B cell (primary cell): ENCODE results near the gene OS9. TPM values are rescaled to one million over a fixed set of nuclear protein-coding genes. Genes with fewer than 3 reads are reported as not detected.
A peak's percentile ranks its signal among the peaks of the same experiment; 100 is the strongest.

Experiments used
- ATAC-seq: fragments of 200-7000 bp; cut with Tn5 transposase; one replicate; pipeline ENCODE4 v1.10.0; 2021; ENCODE audit warnings: low read depth, mild to moderate bottlenecking, moderate number of reproducible peaks, moderate library complexity
- CTCF ChIA-PET: fragments of 350-600 bp; sonication (Branson Sonifier 250); formaldehyde crosslinking; loops from one replicate; lab custom pipeline; 2021; ENCODE audit warnings: antibody characterized with exemption, inconsistent platforms; lab: Charles Lee
- POLR2A ChIA-PET: fragments of 350-600 bp; sonication (Branson Sonifier 250); formaldehyde crosslinking; loops from one replicate; lab custom pipeline; 2021; ENCODE audit warnings: antibody characterized with exemption; lab: Charles Lee
- DNase-seq: peaks from one replicate; pipeline ENCODE4 v3.0.0; 2013
- H2AFZ ChIP-seq: 2 replicates; pipeline ENCODE4 v1.6.1; 2012; ENCODE audit warnings: mild to moderate bottlenecking, low read depth, low read length; ENCODE audit not compliant: insufficient read depth, poor library complexity, severe bottlenecking
- H3K27ac ChIP-seq, 2 donors: 1 replicate in 1 of 2; 2 replicates in 1 of 2; pipeline ENCODE4 v1.5.1; 2012 to 2013; ENCODE audit warnings: low read length in 2 of 2, mild to moderate bottlenecking in 2 of 2, moderate library complexity in 1 of 2
- H3K27me3 ChIP-seq, 4 experiments: fragments of 200-600 bp in 1 of 4; sonication (generic) in 1 of 4; replicated peaks in 1 of 4; 1 replicate in 2 of 4; 2 replicates in 2 of 4; pipeline versions ENCODE4 v1.6.1 to v1.7.0; 2013 to 2016; ENCODE audit warnings: low read length in 3 of 4, mild to moderate bottlenecking in 2 of 4, mixed read lengths in 1 of 4, moderate library complexity in 1 of 4; ENCODE audit not compliant: insufficient read depth in 4 of 4, control insufficient read depth in 3 of 4; ENCODE audit errors: control extremely low read depth in 1 of 4
- H3K36me3 ChIP-seq, 2 experiments: replicated peaks in 1 of 2; 1 replicate in 1 of 2; 2 replicates in 1 of 2; pipeline versions ENCODE4 v1.6.1 to v1.7.1; 2013; ENCODE audit warnings: low read length in 1 of 2; ENCODE audit not compliant: insufficient read depth in 2 of 2, control insufficient read depth in 1 of 2; ENCODE audit errors: control extremely low read depth in 1 of 2, extremely low read depth in 1 of 2
- H3K4me1 ChIP-seq, 2 donors: fragments of 200-600 bp in 1 of 2; sonication (generic) in 1 of 2; 1 replicate in 1 of 2; 2 replicates in 1 of 2; pipeline versions ENCODE4 v1.5.1 to v1.6.1; 2013 to 2017; ENCODE audit warnings: low read length in 2 of 2; ENCODE audit not compliant: control insufficient read depth in 2 of 2, insufficient read depth in 2 of 2
- H3K4me2 ChIP-seq: replicated peaks from 2 replicates; pipeline ENCODE3; 2012; ENCODE audit warnings: mild to moderate bottlenecking, low read depth, low read length; ENCODE audit not compliant: poor library complexity, severe bottlenecking
- H3K4me3 ChIP-seq, 5 experiments: fragments of 200-600 bp in 1 of 5; sonication (generic) in 1 of 5; 1 replicate in 3 of 5; 2 replicates in 2 of 5; pipeline versions ENCODE4 v1.5.1 to v1.7.0; 2011 to 2016; ENCODE audit warnings: low read length in 4 of 5, mild to moderate bottlenecking in 4 of 5, low read depth in 2 of 5, control low read depth in 1 of 5, moderate library complexity in 1 of 5; ENCODE audit not compliant: insufficient read depth in 1 of 5; ENCODE audit errors: control extremely low read depth in 1 of 5, extremely low read depth in 1 of 5
- H3K79me2 ChIP-seq: fragments of 200-600 bp; sonication (generic); one replicate; pipeline ENCODE4 v1.6.0; 2016; ENCODE audit warnings: low read length; ENCODE audit not compliant: control insufficient read depth, insufficient read depth
- H3K9ac ChIP-seq: fragments of 200-600 bp; sonication (generic); 2 replicates; pipeline ENCODE4 v1.6.1; 2017; ENCODE audit warnings: mild to moderate bottlenecking, low read length, moderate library complexity
- H3K9me3 ChIP-seq, 3 donors: one replicate each; pipeline versions ENCODE4 v1.6.1 to v1.7.1; 2013; ENCODE audit warnings: low read length in 2 of 3; ENCODE audit not compliant: control insufficient read depth in 2 of 3, insufficient read depth in 1 of 3; ENCODE audit errors: control extremely low read depth in 1 of 3
- H4K20me1 ChIP-seq: 2 replicates; pipeline ENCODE4 v1.6.0; 2012; ENCODE audit warnings: mild to moderate bottlenecking, low read length; ENCODE audit not compliant: insufficient read depth, control insufficient read depth, poor library complexity, severe bottlenecking
- H3K27ac Mint-ChIP-seq: one replicate; pipeline ENCODE4 v1.8.0; 2021; ENCODE audit warnings: mixed read lengths
- H3K27me3 Mint-ChIP-seq: one replicate; pipeline ENCODE4 v1.8.0; 2021; ENCODE audit warnings: mixed read lengths
- H3K4me1 Mint-ChIP-seq: one replicate; pipeline ENCODE4 v1.8.0; 2021; ENCODE audit warnings: mixed read lengths
- H3K4me3 Mint-ChIP-seq: one replicate; pipeline ENCODE4 v1.8.0; 2021; ENCODE audit warnings: mixed read lengths
- H3K9me3 Mint-ChIP-seq: one replicate; pipeline ENCODE4 v1.8.0; 2022; ENCODE audit warnings: mixed read lengths; ENCODE audit not compliant: insufficient read depth
- CTCF ChIP-seq: fragments of 200-600 bp; IDR thresholded peaks from one replicate; pipeline ENCODE4 v1.8.0; 2022; ENCODE audit warnings: antibody characterized with exemption, mild to moderate bottlenecking
- EZH2 ChIP-seq: IDR thresholded peaks from 2 replicates; pipeline ENCODE4 v1.6.1; 2012; ENCODE audit warnings: borderline replicate concordance, low read depth, mild to moderate bottlenecking, moderate library complexity, low read length; ENCODE audit not compliant: insufficient read depth, poor library complexity, severe bottlenecking
- WGBS: methylation state at CpG from one replicate; pipeline ENCODE4 v1.1.5; 2013; ENCODE audit warnings: missing lambda C conversion rate; ENCODE audit not compliant: insufficient coverage; 5-methylcytosine and 5-hydroxymethylcytosine counted together
- intact Hi-C: fragments of 100-400 bp; cut with micrococcal nuclease; formaldehyde crosslinking; loops from one replicate; pipeline ENCODE4 v1.10.0; 2022
- polyA plus RNA-seq: library from polyadenylated mRNA; depleted of rRNA; stranded (reverse); fragments of >200 nt; gene quantifications from 2 replicates; pipeline ENCODE4 v1.2.3, GENCODE V29; 2012
- total RNA-seq, 2 donors: library from RNA; stranded (reverse); fragments of 120-200 nt in 1 of 2; gene quantifications; 1 replicate in 1 of 2; 2 replicates in 1 of 2; pipeline versions ENCODE4 v1.2.3 to v1.2.4, GENCODE V29; 2013 to 2022

Gene OS9
- total and polyA plus RNA-seq, 2 donors (not counting 1 experiment from before 2014, with no cell fraction given), result 182 to 234 TPM

DNA sequence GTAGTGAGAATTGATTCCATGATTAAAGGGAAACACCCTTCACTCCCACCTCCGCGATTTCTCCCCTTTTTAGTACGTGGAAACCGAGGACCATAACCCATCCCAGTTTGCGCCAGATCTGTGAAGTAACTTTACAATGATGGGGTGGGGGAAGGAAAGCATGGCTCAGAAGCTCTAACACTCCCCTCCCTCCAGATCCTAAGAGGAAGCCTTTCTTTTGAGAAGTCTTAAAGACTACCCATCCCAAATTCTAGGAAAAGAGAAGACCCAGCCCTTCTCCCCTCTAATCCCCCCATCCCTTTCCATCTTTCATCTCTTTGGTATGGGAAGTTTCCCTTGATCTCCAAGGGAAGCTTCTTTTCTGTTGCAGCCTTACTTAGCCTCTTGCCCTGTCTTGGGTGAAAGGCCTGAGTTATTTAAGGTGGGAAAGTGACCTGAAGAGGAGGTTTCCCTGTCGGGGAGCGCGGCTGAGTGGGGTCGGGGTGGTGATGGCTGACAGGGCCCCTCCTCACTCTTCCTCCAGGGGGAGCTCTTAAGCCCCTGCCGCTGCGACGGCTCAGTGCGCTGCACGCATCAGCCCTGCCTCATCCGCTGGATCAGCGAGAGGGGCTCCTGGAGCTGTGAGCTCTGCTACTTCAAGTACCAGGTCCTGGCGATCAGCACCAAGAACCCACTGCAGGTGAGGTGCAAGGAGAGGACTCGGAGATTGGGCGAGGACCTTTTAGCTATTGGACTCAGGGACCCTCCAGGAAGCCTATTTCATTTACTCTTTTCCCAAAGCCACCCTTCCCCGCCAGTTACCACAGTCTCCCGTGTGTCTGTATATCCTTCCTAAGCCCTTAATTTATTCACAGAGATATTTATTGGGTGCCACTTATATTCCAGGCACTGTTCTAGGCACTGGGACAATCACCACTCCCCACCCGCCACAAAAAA lies 62.7 kb downstream of the OS9 start:
- no peaks in the 10 kb centered on the region for H3K27me3 ChIP-seq
- peak overlapping the region; percentile 67 to 87 (median 85) for H3K4me3 ChIP-seq
- peaks cover 57% of the 10 kb centered on the region for H4K20me1 ChIP-seq
- H3K4me3 Mint-ChIP-seq, result peak overlapping the region; percentile 94
- H3K27me3 Mint-ChIP-seq, result no peaks in the 10 kb centered on the region
- peaks cover 36 to 55% of the 10 kb centered on the region in 2 donors for H3K4me1 ChIP-seq
- peak overlapping the region; percentile 78 to 90 for H3K27ac ChIP-seq
- CTCF ChIA-PET, result interaction anchor here (0.8 to 2.6 kb wide), 23 partner anchors 8 to 232 kb away, joined by 3 to 37 read pairs (median 5); partner anchors contain the start of genes AVIL, CYP27B1, EEF1AKMT3 and METTL1
- peak overlapping the region; percentile 80 for H3K9ac ChIP-seq
- H2AFZ ChIP-seq, result peak overlapping the region; percentile 55
- WGBS, result 27% methylated on average over 10 of the region's 22 CpGs
- peaks cover 59% of the 10 kb centered on the region for H3K4me1 Mint-ChIP-seq
- peak overlapping the region; percentile 95 for H3K27ac Mint-ChIP-seq
- H3K36me3 ChIP-seq, result peaks cover 1 to 36% of the 10 kb centered on the region in 2 experiments
- peak overlapping the region; percentile 90 for H3K4me2 ChIP-seq
- peaks cover 48% of the 10 kb centered on the region for H3K79me2 ChIP-seq
- POLR2A ChIA-PET, result interaction anchor here (0.5 to 1.4 kb wide), 8 partner anchors 9 to 684 kb away, joined by 3 to 7 read pairs (median 4); partner anchors contain the start of genes ATP23, EEF1AKMT3, METTL1 and OS9
- DNase-seq (peak; percentile 78), ATAC-seq (no peak)
- no peaks in the 10 kb centered on the region for H3K9me3 Mint-ChIP-seq
- H3K9me3 ChIP-seq, result no peaks in the 10 kb centered on the region
- intact Hi-C loops, result loop anchor here (1.0 to 10.0 kb wide), 8 partner anchors 9 to 672 kb away; partner anchors contain the start of genes CTDSP2, GLI1, INHBE and MARS1
- no peak for TF ChIP-seq EZH2
- TF ChIP-seq CTCF, result peak; percentile 82
